ENCODE results near the gene ANKRD27. TPM values are rescaled to one million over a fixed set of nuclear protein-coding genes. Genes with fewer than 3 reads are reported as not detected.
"Not testable (repeated sequence)": the region's sequence is repeated elsewhere in the genome, so short reads cannot be mapped to it uniquely, and the experiment has no call there.

The ANKRD27 gene
- total RNA-seq, 1 donor from 2014 or later = 24.9 TPM

DNA sequence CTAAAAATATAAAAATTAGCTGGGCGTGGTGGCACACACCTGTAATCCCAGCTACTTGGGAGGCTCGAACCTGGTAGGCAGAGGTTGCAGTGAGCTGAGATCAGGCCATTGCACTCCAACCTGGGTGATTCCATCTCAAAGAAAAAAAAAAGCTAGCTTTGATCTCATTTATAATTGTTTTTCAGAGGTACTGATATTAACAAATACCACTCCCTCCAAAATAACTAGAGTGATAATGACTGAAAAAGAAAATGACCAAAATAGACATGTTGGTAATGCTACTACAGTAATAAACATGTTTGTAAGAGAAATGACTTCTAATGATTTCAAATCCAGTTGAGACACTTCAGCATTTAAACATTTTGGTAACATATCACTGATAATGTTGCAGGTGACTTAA lies 81.0 kb downstream of the ANKRD27 start:
- Histone ChIP-seq H3K4me3 (no peak overlapping the region), H3K9me3 (ENCODE audit: low read depth) (no peaks in the 10 kb centered on the region), H3K27me3 (no peaks in the 10 kb centered on the region), H3K9ac (no peak overlapping the region), H3K4me1 (no peaks in the 10 kb centered on the region), H3K27ac (no peak overlapping the region), H2AFZ (replicated peaks) (no peak overlapping the region), H3K79me2 (ENCODE audit: low read depth) (no peaks in the 10 kb centered on the region), H3K36me3 (no peaks in the 10 kb centered on the region), H4K20me1 (ENCODE audit: low read depth) (no peaks in the 10 kb centered on the region), H3K4me2 (no peak overlapping the region), H3F3A (ENCODE audit: low read depth) (no peaks in the 10 kb centered on the region)
- TF ChIP-seq EZH2phosphoT487 (IDR thresholded peaks at IDR 0.05) = no peak
- TF ChIP-seq, protein P1, sequence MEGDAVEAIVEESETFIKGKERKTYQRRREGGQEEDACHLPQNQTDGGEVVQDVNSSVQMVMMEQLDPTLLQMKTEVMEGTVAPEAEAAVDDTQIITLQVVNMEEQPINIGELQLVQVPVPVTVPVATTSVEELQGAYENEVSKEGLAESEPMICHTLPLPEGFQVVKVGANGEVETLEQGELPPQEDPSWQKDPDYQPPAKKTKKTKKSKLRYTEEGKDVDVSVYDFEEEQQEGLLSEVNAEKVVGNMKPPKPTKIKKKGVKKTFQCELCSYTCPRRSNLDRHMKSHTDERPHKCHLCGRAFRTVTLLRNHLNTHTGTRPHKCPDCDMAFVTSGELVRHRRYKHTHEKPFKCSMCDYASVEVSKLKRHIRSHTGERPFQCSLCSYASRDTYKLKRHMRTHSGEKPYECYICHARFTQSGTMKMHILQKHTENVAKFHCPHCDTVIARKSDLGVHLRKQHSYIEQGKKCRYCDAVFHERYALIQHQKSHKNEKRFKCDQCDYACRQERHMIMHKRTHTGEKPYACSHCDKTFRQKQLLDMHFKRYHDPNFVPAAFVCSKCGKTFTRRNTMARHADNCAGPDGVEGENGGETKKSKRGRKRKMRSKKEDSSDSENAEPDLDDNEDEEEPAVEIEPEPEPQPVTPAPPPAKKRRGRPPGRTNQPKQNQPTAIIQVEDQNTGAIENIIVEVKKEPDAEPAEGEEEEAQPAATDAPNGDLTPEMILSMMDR (IDR thresholded peaks at IDR 0.05) = no peak
- TF ChIP-seq EZH2 (IDR thresholded peaks at IDR 0.05) = no peak
- Mint-ChIP-seq H3K4me1 (no peaks in the 10 kb centered on the region), H3K36me3 (peaks cover 38% of the 10 kb centered on the region), H3K27ac (no peak overlapping the region), H3K27me3 (ENCODE audit: insufficient read depth, low read depth) (peaks cover 2% of the 10 kb centered on the region), H3K9me3 (peaks cover 6% of the 10 kb centered on the region), H3K4me3 (no peak overlapping the region)
- DNase-seq (ENCODE audit: low spot score) = no peak

DNA sequence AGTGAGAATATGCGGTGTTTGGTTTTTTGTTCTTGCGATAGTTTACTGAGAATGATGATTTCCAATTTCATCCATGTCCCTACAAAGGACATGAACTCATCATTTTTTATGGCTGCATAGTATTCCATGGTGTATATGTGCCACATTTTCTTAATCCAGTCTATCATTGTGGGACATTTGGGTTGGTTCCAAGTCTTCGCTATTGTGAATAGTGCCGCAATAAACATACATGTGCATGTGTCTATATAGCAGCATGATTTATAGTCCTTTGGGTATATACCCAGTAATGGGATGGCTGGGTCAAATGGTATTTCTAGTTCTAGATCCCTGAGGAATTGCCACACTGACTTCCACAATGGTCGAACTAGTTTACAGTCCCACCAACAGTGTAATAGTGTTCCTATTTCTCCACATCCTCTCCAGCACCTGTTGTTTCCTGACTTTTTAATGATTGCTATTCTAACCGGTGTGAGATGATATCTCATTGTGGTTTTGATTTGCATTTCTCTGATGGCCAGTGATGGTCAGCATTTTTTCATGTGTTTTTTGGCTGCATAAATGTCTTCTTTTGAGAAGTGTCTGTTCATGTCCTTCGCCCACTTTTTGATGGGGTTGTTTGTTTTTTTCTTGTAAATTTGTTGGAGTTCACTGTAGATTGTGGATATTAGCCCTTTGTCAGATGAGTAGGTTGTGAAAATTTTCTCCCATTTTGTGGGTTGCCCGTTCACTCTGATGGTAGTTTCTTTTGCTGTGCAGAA lies 87.1 kb downstream of the ANKRD27 start:
- not testable (repeated sequence) for H3K4me3 Mint-ChIP-seq; H3K9ac ChIP-seq; H3K9me3 ChIP-seq (ENCODE audit: low read depth); H4K20me1 ChIP-seq (ENCODE audit: low read depth); H3K79me2 ChIP-seq (ENCODE audit: low read depth); H3K4me2 ChIP-seq; H3K27me3 Mint-ChIP-seq (ENCODE audit: insufficient read depth, low read depth); H3F3A ChIP-seq (ENCODE audit: low read depth); H3K27me3 ChIP-seq; H3K9me3 Mint-ChIP-seq; H3K27ac ChIP-seq; H3K4me1 ChIP-seq; H3K36me3 ChIP-seq; H3K27ac Mint-ChIP-seq; H2AFZ ChIP-seq (replicated peaks); H3K4me3 ChIP-seq; DNase-seq (ENCODE audit: low spot score); H3K4me1 Mint-ChIP-seq
- peaks cover 46% of the 10 kb centered on the region for H3K36me3 Mint-ChIP-seq

- peak overlapping the region; percentile 45 for H3K9ac ChIP-seq
- Mint-ChIP-seq H3K36me3 (peaks cover 25% of the 10 kb centered on the region), H3K4me3 (peak overlapping the region; percentile 96), H3K4me1 (peaks cover 16% of the 10 kb centered on the region), H3K27ac (no peak overlapping the region), H3K27me3 (ENCODE audit: insufficient read depth, low read depth) (peaks cover 5% of the 10 kb centered on the region), H3K9me3 (no peaks in the 10 kb centered on the region)
- peak overlapping the region; percentile 78 for H3K4me3 ChIP-seq
- peaks cover 17% of the 10 kb centered on the region for H4K20me1 ChIP-seq (ENCODE audit: low read depth)
- TF ChIP-seq, protein P1 (IDR thresholded peaks at IDR 0.05) = no peak
- H3K27me3 ChIP-seq = peaks cover 31% of the 10 kb centered on the region
- peak overlapping the region; percentile 89 for H2AFZ ChIP-seq (replicated peaks)
- H3K4me1 ChIP-seq = no peaks in the 10 kb centered on the region
- DNase-seq (ENCODE audit: low spot score) = peak; percentile 57
- no peaks in the 10 kb centered on the region for H3F3A ChIP-seq (ENCODE audit: low read depth)
- peaks cover 3% of the 10 kb centered on the region for H3K36me3 ChIP-seq
- no peak overlapping the region for H3K27ac ChIP-seq
- peaks cover 26% of the 10 kb centered on the region for H3K79me2 ChIP-seq (ENCODE audit: low read depth)
- H3K4me2 ChIP-seq = peak overlapping the region; percentile 82
- no peaks in the 10 kb centered on the region for H3K9me3 ChIP-seq (ENCODE audit: low read depth)
Observed at GRCh38 chr19:32581705-32582179, 93.2 kb downstream of the ANKRD27 start.
